Colonic mucosa (tissue), 4 donors: ENCODE data around the gene VPS35L. TPM values are rescaled to one million over a fixed set of nuclear protein-coding genes. Genes with fewer than 3 reads are reported as not detected.
"Not testable (repeated sequence)": the region's sequence is repeated elsewhere in the genome, so short reads cannot be mapped to it uniquely, and the experiment has no call there.

Source experiments
- DNase-seq: peaks from one replicate; pipeline ENCODE4 v3.0.0-alpha.2; 2020
- H3K27ac ChIP-seq: fragments of 200-600 bp; one replicate; pipeline ENCODE4 v1.8.0; 2021
- H3K27me3 ChIP-seq: fragments of 200-600 bp; one replicate; pipeline ENCODE4 v1.8.0; 2021
- H3K36me3 ChIP-seq: fragments of 200-600 bp; one replicate; pipeline ENCODE4 v1.8.0; 2021
- H3K4me1 ChIP-seq: fragments of 200-600 bp; one replicate; pipeline ENCODE4 v1.8.0; 2021; ENCODE audit warnings: mild to moderate bottlenecking
- H3K4me3 ChIP-seq: fragments of 200-600 bp; one replicate; pipeline ENCODE4 v1.8.0; 2021
- H3K9ac ChIP-seq, 2 donors: one replicate each; pipeline ENCODE4 v1.7.0; 2013; ENCODE audit warnings: control low read depth in 2 of 2, low read depth in 2 of 2, low read length in 2 of 2
- H3K9me3 ChIP-seq: fragments of 200-600 bp; one replicate; pipeline ENCODE4 v1.8.0; 2021
- intact Hi-C: fragments of 100-400 bp; cut with DNase I; formaldehyde crosslinking; loops from one replicate; pipeline ENCODE4 v1.14.1; 2022
- total RNA-seq, 2 donors: library from RNA; stranded (reverse); fragmentation: NEBNext Ultra II Directional in 1 of 2; extraction: Animal tissue kit (Norgen Biotek cat#: 25700) in 1 of 2; gene quantifications; one replicate each; pipeline ENCODE4 v1.2.1, GENCODE V29; 2021
- TF ChIP-seq, protein P1 (sequence below): fragments of 200-600 bp; IDR thresholded peaks from one replicate; pipeline ENCODE4 v1.8.0; 2022; ENCODE audit warnings: antibody characterized with exemption, mild to moderate bottlenecking
- donor health status: healthy.
- donor health status: DM: no; HTN: no; CAD: no.
- donor health status: DM: no; HTN: no; CAD: no.

The VPS35L gene
- total RNA-seq, 2 donors from 2014 or later, result 38.0 to 43.7 TPM

DNA sequence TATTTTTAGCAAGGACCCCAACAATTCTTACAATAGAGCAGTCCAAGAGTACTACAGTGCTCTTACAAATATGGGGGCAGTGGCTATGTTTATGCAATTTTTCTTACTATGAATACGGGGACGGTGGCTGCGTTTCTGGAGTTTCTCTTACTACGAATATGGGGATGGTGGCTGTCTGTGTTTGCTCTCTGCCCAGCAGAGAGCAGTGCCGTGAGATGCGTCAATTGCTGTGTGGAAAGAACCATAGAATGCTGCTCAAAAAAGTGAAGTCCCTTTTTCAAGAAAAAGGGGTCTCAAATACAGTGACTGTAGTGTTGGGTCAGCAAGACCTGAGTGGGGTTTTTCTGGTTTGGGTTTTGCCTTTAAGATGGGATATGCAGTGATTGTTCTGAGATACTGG is 108.7 kb downstream of the VPS35L start:
- H3K9me3 ChIP-seq, result no peaks in the 10 kb centered on the region
- H3K4me1 ChIP-seq, result no peaks in the 10 kb centered on the region
- intact Hi-C loops, result no loop called here
- no peak overlapping the region for H3K4me3 ChIP-seq
- no peaks in the 10 kb centered on the region for H3K36me3 ChIP-seq
- no peak overlapping the region for H3K27ac ChIP-seq
- H3K27me3 ChIP-seq, result no peaks in the 10 kb centered on the region
- no peak overlapping the region for H3K9ac ChIP-seq
- TF ChIP-seq, protein P1, sequence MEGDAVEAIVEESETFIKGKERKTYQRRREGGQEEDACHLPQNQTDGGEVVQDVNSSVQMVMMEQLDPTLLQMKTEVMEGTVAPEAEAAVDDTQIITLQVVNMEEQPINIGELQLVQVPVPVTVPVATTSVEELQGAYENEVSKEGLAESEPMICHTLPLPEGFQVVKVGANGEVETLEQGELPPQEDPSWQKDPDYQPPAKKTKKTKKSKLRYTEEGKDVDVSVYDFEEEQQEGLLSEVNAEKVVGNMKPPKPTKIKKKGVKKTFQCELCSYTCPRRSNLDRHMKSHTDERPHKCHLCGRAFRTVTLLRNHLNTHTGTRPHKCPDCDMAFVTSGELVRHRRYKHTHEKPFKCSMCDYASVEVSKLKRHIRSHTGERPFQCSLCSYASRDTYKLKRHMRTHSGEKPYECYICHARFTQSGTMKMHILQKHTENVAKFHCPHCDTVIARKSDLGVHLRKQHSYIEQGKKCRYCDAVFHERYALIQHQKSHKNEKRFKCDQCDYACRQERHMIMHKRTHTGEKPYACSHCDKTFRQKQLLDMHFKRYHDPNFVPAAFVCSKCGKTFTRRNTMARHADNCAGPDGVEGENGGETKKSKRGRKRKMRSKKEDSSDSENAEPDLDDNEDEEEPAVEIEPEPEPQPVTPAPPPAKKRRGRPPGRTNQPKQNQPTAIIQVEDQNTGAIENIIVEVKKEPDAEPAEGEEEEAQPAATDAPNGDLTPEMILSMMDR, result no peak
- no peak for DNase-seq

DNA sequence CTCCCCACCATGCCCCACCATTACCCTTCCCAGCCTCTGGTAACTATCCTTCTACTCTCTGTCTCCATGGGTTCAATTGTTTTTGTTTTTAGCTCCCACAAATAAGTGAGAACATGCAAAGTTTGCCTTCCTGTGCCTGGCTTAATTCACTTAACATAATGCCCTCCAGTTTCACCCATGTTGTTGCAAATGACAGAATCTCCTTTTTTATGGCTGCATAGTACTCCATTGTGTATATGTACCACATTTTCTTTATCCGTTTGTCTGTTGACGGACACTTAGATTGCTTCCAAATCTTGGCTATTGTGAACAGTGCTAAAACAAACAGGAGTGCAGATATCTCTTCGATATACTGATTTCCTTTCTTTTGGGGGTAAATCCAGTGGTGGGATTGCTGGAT is 109.8 kb downstream of the VPS35L start:
- H3K27ac ChIP-seq, H3K4me3 ChIP-seq, H3K36me3 ChIP-seq, H3K9me3 ChIP-seq, H3K27me3 ChIP-seq, H3K9ac ChIP-seq, intact Hi-C loops, DNase-seq, H3K4me1 ChIP-seq: not testable (repeated sequence)

DNA sequence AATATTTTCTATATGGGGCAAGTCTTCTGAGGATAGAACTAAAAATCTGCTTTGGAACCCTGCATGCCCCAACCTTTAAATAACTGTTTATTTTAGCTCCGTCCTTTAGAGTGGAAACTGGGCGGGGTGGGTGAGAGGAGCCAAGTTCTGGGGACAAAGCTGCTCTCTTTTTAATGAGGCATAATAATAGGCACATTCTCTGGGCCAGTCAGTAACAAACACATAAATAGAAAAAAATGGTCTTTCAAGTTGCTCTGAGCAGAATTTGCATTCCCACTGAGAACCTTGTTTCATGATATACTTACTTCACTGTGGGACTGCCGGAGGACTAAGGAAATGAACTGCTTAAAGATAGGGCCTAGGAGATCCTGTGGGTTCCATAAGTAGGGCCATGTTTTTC is 111.0 kb downstream of the VPS35L start:
- Histone ChIP-seq H3K27ac (no peak overlapping the region), H3K36me3 (no peaks in the 10 kb centered on the region), H3K4me3 (no peak overlapping the region), H3K9me3 (no peaks in the 10 kb centered on the region), H3K9ac (no peak overlapping the region), H3K27me3 (no peaks in the 10 kb centered on the region), H3K4me1 (no peaks in the 10 kb centered on the region)
- intact Hi-C loops, result no loop called here
- TF ChIP-seq, protein P1, result no peak
- DNase-seq, result no peak

DNA sequence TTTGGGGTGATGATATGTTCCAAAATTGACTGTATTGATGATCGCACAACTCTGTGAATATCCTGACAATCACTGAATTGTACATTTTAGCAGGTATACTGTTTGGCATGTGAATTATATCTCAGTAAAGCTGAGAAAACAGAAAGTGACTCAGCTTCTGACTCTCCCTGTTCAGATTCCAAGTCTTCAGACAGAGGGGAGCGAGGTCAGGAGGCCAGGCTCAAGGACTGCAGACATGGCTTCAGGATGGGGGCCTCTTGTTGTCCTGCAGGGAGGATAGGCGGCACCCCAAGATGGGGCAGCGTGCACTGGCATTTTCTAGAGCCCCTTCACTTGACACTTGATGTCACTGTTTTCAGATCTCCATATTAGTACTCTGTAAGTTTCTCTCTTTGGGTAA is 116.9 kb downstream of the VPS35L start:
- H3K27ac ChIP-seq, result no peak overlapping the region
- intact Hi-C loops, result no loop called here
- no peak overlapping the region for H3K9ac ChIP-seq
- TF ChIP-seq, protein P1, result no peak
- no peaks in the 10 kb centered on the region for H3K27me3 ChIP-seq
- no peaks in the 10 kb centered on the region for H3K36me3 ChIP-seq
- DNase-seq, result no peak
- no peaks in the 10 kb centered on the region for H3K9me3 ChIP-seq
- no peak overlapping the region for H3K4me3 ChIP-seq
- no peaks in the 10 kb centered on the region for H3K4me1 ChIP-seq

DNA sequence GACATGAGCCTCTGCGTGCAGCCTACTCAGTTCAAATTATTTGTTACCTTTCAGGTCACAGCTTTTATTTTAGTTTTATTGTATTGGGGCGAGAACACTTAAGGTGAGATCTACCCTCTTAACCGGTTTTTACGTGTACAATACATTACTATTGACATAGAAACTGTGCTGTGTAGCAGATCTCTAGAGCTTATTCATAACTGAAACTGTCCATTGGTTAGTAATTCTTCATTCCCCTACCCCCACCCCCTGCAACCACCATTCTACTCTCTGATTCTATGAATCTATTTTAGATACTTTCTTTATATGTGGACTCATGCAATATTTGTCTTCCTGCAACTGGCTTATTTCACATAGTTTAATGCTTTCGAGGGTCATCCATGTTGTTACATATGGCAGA is 119.0 kb downstream of the VPS35L start:
- H3K4me1 ChIP-seq, result no peaks in the 10 kb centered on the region
- TF ChIP-seq, protein P1, result no peak
- no peak for DNase-seq
- H3K9me3 ChIP-seq, result no peaks in the 10 kb centered on the region
- no peaks in the 10 kb centered on the region for H3K36me3 ChIP-seq
- H3K27ac ChIP-seq, result no peak overlapping the region
- no peak overlapping the region for H3K4me3 ChIP-seq
- intact Hi-C loops, result no loop called here
- H3K9ac ChIP-seq, result no peak overlapping the region
- H3K27me3 ChIP-seq, result no peaks in the 10 kb centered on the region

DNA sequence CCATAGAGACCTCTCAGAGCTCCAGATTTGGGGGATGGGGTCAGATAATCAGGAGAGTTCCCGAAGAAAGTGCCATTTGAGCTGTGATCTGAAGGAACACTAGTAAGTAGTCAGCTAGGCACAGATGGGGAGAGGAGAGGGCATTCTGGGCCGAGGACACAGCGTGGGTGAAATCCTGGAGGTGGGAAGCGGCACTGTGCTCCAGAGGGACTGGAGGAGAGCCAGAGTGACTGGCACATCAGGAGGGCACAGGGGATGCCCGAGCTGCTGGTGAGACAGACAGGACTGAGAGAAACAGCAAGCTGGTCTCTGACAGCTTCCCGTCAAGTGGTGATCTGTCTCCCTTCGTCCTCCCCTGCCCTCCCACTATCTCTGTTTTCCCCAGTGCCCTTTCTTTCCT is 121.9 kb downstream of the VPS35L start:
- Histone ChIP-seq H3K4me3 (no peak overlapping the region), H3K27me3 (no peaks in the 10 kb centered on the region), H3K9me3 (no peaks in the 10 kb centered on the region), H3K36me3 (no peaks in the 10 kb centered on the region), H3K27ac (no peak overlapping the region), H3K4me1 (no peaks in the 10 kb centered on the region), H3K9ac (no peak overlapping the region)
- intact Hi-C loops, result no loop called here
- TF ChIP-seq, protein P1, result no peak
- DNase-seq, result no peak
